Pancreas (tissue), 10 donors: ENCODE results near the gene OR2AT4. TPM values are rescaled to one million over a fixed set of nuclear protein-coding genes. Genes with fewer than 3 reads are reported as not detected.
"Not testable (repeated sequence)": the region's sequence is repeated elsewhere in the genome, so short reads cannot be mapped to it uniquely, and the experiment has no call there.

Source experiments
- ATAC-seq, 4 donors: fragments of 200-7000 bp; cut with Tn5 transposase; one replicate each; pipeline versions ENCODE4 v1.8.0 to v1.9.1; 2020; ENCODE audit warnings: mild to moderate bottlenecking in 4 of 4, moderate library complexity in 4 of 4
- DNase-seq, 6 donors: peaks; one replicate each; pipeline ENCODE4 v3.0.0-alpha.2; 2020
- FAIRE-seq: peaks from 2 replicates; lab custom pipeline; 2012; peaks lifted over from hg19 to GRCh38; lab: Jason Lieb, UNC
- H3K27ac ChIP-seq, 4 donors: fragments of 200-600 bp; sonication (generic); 1 replicate in 3 of 4; 2 replicates in 1 of 4; pipeline versions ENCODE4 v1.5.0 to v1.8.0; 2020
- H3K27me3 ChIP-seq, 4 donors: fragments of 200-600 bp; one replicate each; pipeline ENCODE4 v1.8.0; 2021
- H3K36me3 ChIP-seq, 3 donors: fragments of 200-600 bp; sonication (generic) in 1 of 3; one replicate each; pipeline versions ENCODE4 v1.5.0 to v1.8.0; 2020 to 2021
- H3K4me1 ChIP-seq, 3 donors: fragments of 200-600 bp; one replicate each; pipeline ENCODE4 v1.8.0; 2021
- H3K4me3 ChIP-seq, 4 donors: fragments of 200-600 bp; sonication (generic) in 2 of 4; one replicate each; pipeline versions ENCODE4 v1.5.0 to v1.8.0; 2020 to 2021
- H3K9me3 ChIP-seq, 4 donors: fragments of 200-600 bp; one replicate each; pipeline ENCODE4 v1.8.0; 2021
- WGBS, 2 donors: extraction: QIAGEN DNeasy Blood & Tissue Kit; methylation state at CpG; one replicate each; pipeline ENCODE4 v1.1.7; 2013; 5-methylcytosine and 5-hydroxymethylcytosine counted together
- intact Hi-C, 3 donors: fragments of 100-400 bp; cut with DNase I; formaldehyde crosslinking; loops; one replicate each; pipeline versions ENCODE4 v1.11.1 to v1.14.2; 2022
- polyA plus RNA-seq, 2 donors: library from polyadenylated mRNA; stranded (reverse); fragments of 200-250 nt; gene quantifications; one replicate each; pipeline ENCODE4 v1.2.3, GENCODE V29; 2013
- total RNA-seq, 6 donors: library from RNA; stranded (reverse); fragmentation: NEBNext Ultra II Directional in 4 of 6; extraction: Animal tissue kit (Norgen Biotek cat#: 25700) in 4 of 6; gene quantifications; one replicate each; pipeline versions ENCODE4 v1.2.1 to v1.2.4, GENCODE V29; 2021 to 2023
- TF ChIP-seq, protein P1 (sequence below), 4 donors: fragments of 200-600 bp; sonication (generic) in 3 of 4; IDR thresholded peaks; one replicate each; pipeline versions ENCODE4 v1.5.0 to v1.8.0; 2021; ENCODE audit warnings: antibody characterized with exemption in 4 of 4
- donor health status: healthy with polysubstance abuse.
- donor health status: DM: no; HTN: no; CAD: no; lungs with moderate emphysema.
- donor health status: DM: no; HTN: no; CAD: no.
- donor health status: control.
- donor health status: control.
- donor health status: Bipolar disorder and iron deficiency.
- donor health status: DM: yes; HTN: yes; CAD: no.
- donor health status: DM: no; HTN: no; CAD: no.
- donor health status: DM: no; HTN: no; CAD: no.
- donor health status: DM: yes; HTN: yes; CAD: no.

The OR2AT4 gene
- total and polyA plus RNA-seq, 8 donors = under 0.01 TPM; not detected in 7

DNA sequence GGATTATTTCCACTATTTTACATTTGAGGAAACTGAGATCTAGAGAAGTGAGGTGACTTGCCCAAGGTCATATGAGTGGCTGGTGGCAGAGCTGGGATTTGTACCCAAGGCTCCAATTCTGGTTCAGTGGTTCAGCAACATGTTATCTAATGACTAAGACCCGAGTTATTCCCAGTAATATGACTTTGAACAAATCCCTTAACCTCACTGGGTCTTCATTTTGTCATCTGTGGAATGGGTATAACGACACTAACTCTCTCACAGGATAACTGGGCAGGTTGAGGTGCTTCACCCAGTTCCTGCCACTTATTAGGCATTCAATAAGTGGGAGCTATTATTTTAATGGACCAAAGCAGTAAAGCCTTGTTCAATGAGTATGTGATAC is 489 bp upstream of the OR2AT4 start:
- H3K27me3 ChIP-seq = no peaks in the 10 kb centered on the region
- DNase-seq (no peak), FAIRE-seq (no peak), ATAC-seq (no peak)
- H3K27ac ChIP-seq = no peak overlapping the region
- 45 to 61% methylated on average over 2 of the region's 2 CpGs for WGBS, 2 donors
- intact Hi-C loops = no loop called here
- no peak overlapping the region for H3K4me3 ChIP-seq
- H3K4me1 ChIP-seq = no peaks in the 10 kb centered on the region
- TF ChIP-seq, protein P1, sequence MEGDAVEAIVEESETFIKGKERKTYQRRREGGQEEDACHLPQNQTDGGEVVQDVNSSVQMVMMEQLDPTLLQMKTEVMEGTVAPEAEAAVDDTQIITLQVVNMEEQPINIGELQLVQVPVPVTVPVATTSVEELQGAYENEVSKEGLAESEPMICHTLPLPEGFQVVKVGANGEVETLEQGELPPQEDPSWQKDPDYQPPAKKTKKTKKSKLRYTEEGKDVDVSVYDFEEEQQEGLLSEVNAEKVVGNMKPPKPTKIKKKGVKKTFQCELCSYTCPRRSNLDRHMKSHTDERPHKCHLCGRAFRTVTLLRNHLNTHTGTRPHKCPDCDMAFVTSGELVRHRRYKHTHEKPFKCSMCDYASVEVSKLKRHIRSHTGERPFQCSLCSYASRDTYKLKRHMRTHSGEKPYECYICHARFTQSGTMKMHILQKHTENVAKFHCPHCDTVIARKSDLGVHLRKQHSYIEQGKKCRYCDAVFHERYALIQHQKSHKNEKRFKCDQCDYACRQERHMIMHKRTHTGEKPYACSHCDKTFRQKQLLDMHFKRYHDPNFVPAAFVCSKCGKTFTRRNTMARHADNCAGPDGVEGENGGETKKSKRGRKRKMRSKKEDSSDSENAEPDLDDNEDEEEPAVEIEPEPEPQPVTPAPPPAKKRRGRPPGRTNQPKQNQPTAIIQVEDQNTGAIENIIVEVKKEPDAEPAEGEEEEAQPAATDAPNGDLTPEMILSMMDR (IDR thresholded peaks at IDR 0.05) = no peak
- H3K36me3 ChIP-seq = no peaks in the 10 kb centered on the region
- H3K9me3 ChIP-seq = no peaks in the 10 kb centered on the region

DNA sequence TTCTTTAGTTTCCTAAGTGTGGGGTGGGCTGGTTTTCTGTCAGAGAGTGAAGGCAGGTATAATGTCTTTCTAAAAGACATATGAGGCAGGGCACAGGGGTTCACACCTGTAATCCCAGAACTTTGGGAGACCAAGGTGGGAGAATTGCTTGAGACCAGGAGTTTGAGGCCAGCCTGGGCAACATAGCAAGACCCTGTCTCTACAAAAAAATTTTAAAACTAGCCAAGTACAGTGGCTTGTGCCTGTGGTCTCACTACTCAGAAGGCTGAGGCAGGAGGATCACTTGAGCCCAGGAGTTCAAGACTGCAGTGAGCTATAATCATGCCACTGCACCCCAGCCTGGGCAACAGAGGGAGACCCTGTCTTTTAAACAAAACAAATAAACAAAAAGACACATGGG is 2.3 kb downstream of the OR2AT4 start:
- H3K4me3 ChIP-seq, H3K9me3 ChIP-seq, ATAC-seq, H3K27ac ChIP-seq, H3K4me1 ChIP-seq, intact Hi-C loops, FAIRE-seq, DNase-seq, H3K27me3 ChIP-seq, H3K36me3 ChIP-seq: not testable (repeated sequence)

DNA sequence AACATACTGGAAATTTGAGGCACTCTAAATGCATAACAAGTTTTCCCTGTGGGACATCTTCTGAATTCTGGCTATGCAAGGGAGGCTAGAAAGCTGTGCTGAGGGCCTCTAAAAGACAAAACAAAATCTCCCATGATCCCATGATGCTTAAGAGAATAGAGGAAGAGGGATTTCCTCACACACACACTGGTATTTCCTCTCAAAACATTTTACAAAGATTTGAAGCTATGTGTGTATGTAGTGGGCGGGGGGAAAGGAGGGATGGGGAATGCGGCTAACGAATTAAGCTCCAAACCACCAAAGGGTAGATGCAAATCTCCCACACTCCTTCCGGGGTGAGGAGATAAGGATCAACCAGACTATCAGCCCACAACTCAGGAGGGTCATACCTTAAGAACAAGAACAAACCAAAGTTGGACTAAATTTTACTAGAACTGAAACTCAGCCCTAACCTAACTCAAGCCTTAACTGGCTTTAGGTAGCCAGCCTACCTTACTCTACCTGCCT is 6.0 kb downstream of the OR2AT4 start:
- intact Hi-C loops = no loop called here

DNA sequence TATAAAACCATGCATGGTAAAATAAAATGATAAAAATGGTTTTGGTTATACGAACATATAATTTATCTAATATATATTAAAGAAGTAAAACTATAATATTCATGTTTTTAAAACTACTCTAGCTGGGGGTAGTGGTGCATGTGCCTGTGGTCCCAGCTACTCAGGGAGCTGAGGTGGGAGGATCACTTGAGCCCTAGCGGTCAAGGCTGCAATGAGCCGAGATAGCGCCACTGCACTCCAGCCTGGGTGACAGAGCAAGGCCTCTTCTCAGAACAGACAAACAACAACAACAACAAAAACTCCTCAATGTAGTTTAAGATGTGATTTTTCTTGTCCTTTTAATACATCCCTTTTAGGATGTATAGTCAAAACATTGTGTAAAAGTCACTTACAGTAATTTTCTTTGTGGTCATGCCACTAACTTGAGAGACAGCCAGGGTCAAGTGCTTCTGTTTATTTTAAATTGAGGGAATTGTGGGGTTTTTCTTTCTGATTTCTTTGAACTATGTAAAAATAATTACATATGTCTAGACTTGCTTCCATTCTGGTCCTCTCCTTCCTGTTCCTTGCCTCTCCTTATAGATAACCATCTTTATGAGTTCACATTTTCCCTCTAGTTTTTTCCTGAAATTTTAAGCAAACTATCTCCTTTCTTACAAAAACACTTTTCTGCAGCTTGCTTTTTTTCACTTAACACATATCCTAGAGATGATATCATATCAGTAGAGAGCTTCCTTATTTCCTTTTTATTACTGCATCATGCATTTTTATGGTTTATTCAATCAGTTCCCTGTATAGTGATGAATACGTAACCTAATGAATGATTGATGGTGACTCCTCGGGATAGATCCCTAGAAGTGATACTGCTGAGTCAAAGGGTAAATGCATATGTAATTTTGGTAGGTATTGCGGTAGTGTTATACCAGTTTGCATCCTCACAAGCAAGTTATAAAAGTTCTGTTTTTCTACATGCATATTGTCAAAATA is 9.1 kb downstream of the OR2AT4 start:
- WGBS, 2 donors = 79 to 82% methylated on average over 7 of the region's 7 CpGs
- intact Hi-C loops = no loop called here
- TF ChIP-seq, protein P1 (IDR thresholded peaks at IDR 0.05) = no peak
- no peaks in the 10 kb centered on the region for H3K27me3 ChIP-seq
- H3K27ac ChIP-seq = no peak overlapping the region
- no peaks in the 10 kb centered on the region for H3K36me3 ChIP-seq
- ATAC-seq (no peak), DNase-seq (no peak), FAIRE-seq (no peak)
- H3K4me3 ChIP-seq = no peak overlapping the region
- no peaks in the 10 kb centered on the region for H3K4me1 ChIP-seq
- no peaks in the 10 kb centered on the region for H3K9me3 ChIP-seq

More for the DNA sequence above, 6.0 kb downstream of the OR2AT4 start:
- Histone ChIP-seq H3K27ac (no peak overlapping the region), H3K9me3 (no peaks in the 10 kb centered on the region), H3K4me3 (no peak overlapping the region), H3K36me3 (no peaks in the 10 kb centered on the region), H3K4me1 (no peaks in the 10 kb centered on the region), H3K27me3 (no peaks in the 10 kb centered on the region)
- FAIRE-seq (no peak), ATAC-seq (no peak), DNase-seq (no peak)
- 83 to 87% methylated on average over 4 of the region's 4 CpGs for WGBS, 2 donors
- TF ChIP-seq, protein P1 (IDR thresholded peaks at IDR 0.05) = no peak

DNA sequence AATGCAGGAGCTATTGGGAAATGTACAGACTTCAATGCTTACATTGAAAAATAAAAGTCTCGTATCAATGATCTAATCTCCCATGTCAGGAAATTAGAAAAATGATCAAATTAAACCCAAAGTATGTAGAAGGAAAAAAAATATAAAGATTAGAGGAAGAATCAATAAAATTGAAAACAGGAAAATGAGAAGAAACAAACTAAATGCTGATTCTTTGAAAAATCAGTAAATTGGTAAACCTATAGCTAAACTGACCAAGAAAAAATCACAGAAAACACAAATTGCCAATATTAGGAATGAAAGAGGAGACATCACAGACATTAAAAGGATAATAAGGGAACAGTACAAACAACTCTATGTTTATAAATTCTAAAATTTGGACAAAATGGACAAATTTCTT is 11.8 kb downstream of the OR2AT4 start:
- H3K9me3 ChIP-seq = no peaks in the 10 kb centered on the region
- H3K4me1 ChIP-seq = no peaks in the 10 kb centered on the region
- no peaks in the 10 kb centered on the region for H3K36me3 ChIP-seq
- TF ChIP-seq, protein P1 (IDR thresholded peaks at IDR 0.05) = no peak
- ATAC-seq (no peak), DNase-seq (no peak), FAIRE-seq (peak; percentile 23)
- 74 to 85% methylated on average over 1 of the region's 1 CpG for WGBS, 2 donors
- no peaks in the 10 kb centered on the region for H3K27me3 ChIP-seq
- H3K4me3 ChIP-seq = no peak overlapping the region
- no peak overlapping the region for H3K27ac ChIP-seq
- intact Hi-C loops = no loop called here
